ENCODE data around the gene HDAC5.

HDAC5 gene

GRCh38 chr17:44084921-44085320 lies 38.5 kb downstream of the HDAC5 start:
- no peak for DNase-seq

- no peak for DNase-seq
Measured at GRCh38 chr17:44084131-44084538, 39.3 kb downstream of the HDAC5 start.

- DNase-seq: no peak
Measured at GRCh38 chr17:44083250-44083849, 40.1 kb downstream of the HDAC5 start.

- DNase-seq: no peak
Measured at GRCh38 chr17:44082256-44082927, 41.0 kb downstream of the HDAC5 start.

GRCh38 chr17:44081681-44082080 lies 41.8 kb downstream of the HDAC5 start:
- DNase-seq: no peak

- DNase-seq: no peak
Measured at GRCh38 chr17:44079877-44080821, 43.3 kb downstream of the HDAC5 start.

GRCh38 chr17:44078412-44078811 lies 45.0 kb downstream of the HDAC5 start:
- no peak for DNase-seq

GRCh38 chr17:44077595-44077909 lies 45.9 kb downstream of the HDAC5 start:
- no peak for DNase-seq

GRCh38 chr17:44076716-44077594 lies 46.5 kb downstream of the HDAC5 start:
- DNase-seq: no peak

GRCh38 chr17:44075598-44076293 lies 47.7 kb downstream of the HDAC5 start:
- DNase-seq: no peak

GRCh38 chr17:44074911-44075285 lies 48.5 kb downstream of the HDAC5 start:
- DNase-seq: no peak

GRCh38 chr17:44074231-44074910 lies 49.1 kb downstream of the HDAC5 start:
- DNase-seq: no peak

GRCh38 chr17:44071772-44072171 lies 51.7 kb downstream of the HDAC5 start:
- DNase-seq: no peak

- DNase-seq: peak; percentile 73
Measured at GRCh38 chr17:44071198-44071520, 52.3 kb downstream of the HDAC5 start.

- peak; percentile 70 for DNase-seq
Measured at GRCh38 chr17:44070455-44071197, 52.8 kb downstream of the HDAC5 start, which contains the start of gene G6PC3. G6PC3 (plus strand) TSS chr17:44070735; CDS start chr17:44070966, 231 bp downstream.

- no peak for DNase-seq
Measured at GRCh38 chr17:44069974-44070454, 53.4 kb downstream of the HDAC5 start.

GRCh38 chr17:44067545-44067940 lies 55.9 kb downstream of the HDAC5 start:
- no peak for DNase-seq

GRCh38 chr17:44066204-44066930 lies 57.1 kb downstream of the HDAC5 start, which contains the start of gene LSM12:
LSM12 (minus strand) TSS chr17:44066671; CDS start chr17:44066587, 84 bp downstream.
- peak; percentile 91 for DNase-seq

GRCh38 chr17:44065668-44066203 lies 57.7 kb downstream of the HDAC5 start:
- no peak for DNase-seq

All from activated CD8-positive, alpha-beta memory T cell treated with anti-CD3 and anti-CD28 coated beads, Interleukin-2, amount 50 U/mL, for 4 hours (primary cell).